ENCODE results near the gene JAG2.

JAG2 gene

DNA sequence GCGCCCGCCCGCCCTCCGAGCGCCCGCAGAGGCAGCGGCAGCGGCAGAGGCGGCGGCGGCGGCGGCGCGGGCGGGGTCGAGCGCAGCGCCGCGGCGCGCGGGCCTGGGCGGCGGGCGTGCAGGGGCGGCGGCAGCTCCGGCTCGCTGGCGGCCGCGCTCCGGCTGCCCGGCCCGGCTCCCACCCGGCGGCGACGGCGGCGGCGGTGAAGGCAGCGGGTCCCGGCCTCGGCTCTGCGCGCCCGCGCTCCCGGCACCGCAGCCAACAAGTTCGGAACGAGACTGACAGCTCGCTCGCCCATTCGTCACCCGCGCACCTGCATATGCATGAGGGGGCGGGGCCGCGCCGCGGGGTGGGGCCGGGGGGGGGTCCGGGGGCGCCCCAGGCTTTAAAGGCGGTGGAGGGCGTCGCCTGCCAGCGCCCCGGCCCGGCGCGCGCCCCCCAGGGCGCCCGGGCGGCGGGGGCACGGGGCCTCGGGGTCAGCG lies at the start of gene JAG2:
JAG2 (minus strand) TSS at position 281 of the 483 bp plus-strand sequence. CDS start 356 bp downstream, outside the sequence.
- peak; percentile 51 for DNase-seq (ENCODE audit: low spot score)

DNA sequence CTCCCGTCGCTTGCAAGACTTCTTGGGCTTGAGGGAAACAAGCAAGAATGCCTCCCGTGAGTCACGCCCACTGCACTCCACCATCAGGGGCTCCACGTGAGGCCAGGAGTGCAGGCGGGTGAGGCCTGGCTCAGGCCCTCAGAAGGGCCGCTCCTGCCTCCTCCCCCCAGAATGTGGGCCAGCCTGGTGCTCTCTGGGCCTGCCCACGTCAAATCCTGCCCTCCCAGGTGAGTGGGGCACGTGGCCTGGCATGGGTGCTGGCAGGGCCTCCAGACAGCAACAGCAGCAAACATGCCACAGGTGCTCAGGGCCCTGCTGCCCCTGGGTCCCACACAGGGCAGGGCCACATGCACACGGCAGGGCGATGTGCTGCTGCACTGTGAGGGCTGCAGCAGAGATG lies 49.2 kb upstream of the JAG2 start:
- DNase-seq (ENCODE audit: low spot score): no peak

DNA sequence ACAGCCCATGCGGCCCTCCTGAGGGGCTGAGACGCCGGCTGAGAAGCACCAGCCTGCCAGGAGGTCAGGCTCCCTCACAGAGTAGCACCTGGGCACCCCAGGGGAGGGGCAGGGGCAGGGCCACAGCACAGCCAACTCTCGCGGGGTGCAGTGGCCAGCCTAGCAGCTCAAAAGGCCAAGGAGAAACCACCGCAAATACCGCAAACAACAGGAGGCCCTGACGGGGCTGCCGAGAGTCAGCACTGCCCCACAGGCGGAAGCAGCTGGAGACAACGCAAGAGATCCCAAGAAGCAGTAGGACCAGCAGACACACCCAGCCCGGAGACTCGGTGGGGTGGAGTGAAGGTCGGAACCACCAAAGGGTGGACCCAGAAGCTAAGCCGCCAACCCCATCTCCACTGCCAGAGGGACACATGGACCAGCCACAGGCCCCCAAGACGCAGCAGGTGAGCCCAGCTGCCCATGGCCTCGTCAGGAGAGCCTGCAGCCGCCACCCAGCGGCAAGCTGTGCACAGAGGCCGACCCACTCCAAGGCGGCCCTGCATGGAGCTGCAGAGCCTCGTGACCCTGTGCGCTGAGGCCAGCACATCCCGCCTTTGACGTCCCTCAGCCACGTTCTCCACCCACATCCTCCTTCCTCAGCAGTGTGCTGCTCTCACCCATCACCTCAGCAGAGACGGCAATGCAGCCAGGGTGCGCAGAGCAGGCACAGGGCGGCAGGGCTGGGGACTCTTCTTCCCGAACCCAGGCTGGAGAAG lies 48.1 kb upstream of the JAG2 start:
- no peak for DNase-seq (ENCODE audit: low spot score)

DNA sequence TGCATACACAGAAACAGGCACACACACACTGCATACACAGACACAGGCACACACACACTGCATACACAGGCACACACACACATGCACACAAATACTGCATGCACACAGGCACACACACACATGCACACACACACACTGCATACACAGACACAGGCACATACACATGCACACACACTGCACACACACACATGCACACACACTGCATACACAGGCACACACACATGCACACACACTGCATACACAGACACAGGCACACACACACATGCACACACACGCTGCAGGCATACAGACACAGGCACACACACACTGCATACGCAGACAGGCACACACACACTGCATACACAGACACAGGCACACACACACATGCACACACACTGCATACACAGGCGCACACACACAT lies 47.0 kb upstream of the JAG2 start:
- DNase-seq (ENCODE audit: low spot score): no peak

DNA sequence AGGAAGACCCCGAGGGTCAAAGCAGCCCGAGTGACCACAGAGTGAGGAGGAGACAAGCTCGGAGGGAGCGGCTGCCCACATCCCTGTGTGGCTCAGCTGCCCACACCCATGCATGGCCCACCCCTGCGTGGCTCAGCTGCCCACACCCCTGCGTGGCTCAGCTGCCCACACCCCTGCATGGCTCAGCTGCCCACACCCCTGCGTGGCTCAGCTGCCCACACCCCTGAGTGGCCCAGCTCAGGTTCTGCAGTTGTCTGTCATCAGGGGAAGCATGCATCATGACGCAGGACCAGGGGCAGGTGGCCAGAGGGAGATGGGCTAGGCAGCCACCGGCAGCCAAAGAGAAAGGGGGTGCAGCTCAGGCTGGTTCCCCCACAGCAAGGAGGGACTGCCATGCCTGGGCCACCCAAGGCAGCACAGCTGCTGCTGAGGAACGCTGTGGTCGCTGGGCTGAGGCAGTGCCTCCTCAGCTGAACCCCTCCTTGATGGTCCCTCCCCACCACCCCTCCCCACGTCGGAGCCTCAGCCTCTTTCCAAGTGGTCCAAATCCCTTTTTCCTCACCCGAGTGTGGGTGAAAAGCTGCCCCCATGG lies 45.8 kb upstream of the JAG2 start:
- DNase-seq (ENCODE audit: low spot score): no peak

DNA sequence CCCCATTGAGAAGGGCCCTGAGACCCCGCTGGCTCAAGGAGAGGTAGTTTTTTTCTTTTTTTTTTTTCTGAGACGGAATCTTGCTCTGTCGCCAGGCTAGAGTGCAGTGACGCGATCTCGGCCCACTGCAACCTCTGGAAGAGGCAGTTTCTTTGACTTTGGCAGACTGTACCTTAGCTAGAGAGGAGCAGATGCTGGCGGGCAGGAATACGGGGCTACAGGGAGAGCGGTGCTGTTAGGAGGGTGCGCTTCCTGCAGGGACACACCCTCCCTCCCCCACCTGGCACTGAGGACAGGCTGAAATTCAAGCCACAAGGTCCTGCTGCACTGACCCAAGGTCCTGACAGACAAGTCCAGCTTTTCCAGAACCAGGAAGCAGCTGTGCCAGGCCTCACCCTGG lies 44.8 kb upstream of the JAG2 start:
- DNase-seq (ENCODE audit: low spot score): no peak

DNA sequence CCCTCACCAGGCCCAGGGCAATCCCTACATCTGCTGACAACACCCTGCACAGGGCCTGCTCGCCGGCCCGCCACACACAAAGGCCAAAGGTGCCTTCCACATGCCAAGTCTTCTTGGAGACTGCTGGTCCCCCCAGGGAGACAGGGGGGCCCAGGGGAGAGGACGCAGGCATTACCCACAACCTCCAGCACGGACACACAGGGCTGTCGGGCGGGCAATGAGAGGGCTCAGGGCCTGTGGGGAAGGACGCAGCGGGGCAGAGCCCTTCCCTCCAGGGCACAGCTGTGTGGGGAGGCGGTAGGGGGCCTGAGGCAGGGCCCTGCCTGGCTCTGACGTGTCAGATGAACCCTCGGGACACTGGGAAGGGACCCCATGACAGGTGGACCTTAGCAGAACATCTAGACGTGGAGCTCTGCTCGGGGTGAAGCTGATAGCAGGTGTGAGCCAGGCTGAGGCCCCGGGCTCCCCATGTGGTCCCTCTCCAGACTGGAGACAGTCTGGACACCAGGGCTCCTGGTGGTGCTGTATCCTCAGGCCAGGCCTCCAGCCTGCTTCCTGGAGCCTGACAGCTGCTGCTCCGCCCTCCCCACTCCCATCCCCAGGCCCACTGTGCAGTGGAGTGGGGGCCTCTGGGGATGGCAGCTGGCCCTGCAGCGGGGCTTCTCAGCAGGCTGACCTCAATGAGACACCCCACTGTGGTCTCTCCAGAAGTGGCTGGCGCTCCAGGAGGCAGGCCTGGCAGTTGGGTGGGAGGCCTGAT lies 44.1 kb upstream of the JAG2 start:
- DNase-seq (ENCODE audit: low spot score): no peak

DNA sequence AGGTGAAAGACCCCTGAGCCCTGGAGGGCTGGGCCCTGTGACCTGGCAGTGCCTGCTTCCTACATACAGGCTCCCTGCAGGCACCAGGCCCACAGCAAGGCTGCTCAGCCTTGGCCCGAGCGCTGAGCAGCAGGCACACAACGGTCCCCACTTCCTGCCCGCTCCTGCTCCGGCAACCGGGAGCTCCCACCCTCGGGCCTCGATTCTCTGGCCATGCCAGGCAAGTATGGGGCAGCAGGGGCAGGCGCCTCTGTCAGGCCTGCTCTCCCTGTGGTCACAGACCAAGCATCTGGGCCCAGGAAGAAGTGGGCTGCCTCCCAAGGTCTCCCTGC lies 43.1 kb upstream of the JAG2 start:
- DNase-seq (ENCODE audit: low spot score): no peak

DNA sequence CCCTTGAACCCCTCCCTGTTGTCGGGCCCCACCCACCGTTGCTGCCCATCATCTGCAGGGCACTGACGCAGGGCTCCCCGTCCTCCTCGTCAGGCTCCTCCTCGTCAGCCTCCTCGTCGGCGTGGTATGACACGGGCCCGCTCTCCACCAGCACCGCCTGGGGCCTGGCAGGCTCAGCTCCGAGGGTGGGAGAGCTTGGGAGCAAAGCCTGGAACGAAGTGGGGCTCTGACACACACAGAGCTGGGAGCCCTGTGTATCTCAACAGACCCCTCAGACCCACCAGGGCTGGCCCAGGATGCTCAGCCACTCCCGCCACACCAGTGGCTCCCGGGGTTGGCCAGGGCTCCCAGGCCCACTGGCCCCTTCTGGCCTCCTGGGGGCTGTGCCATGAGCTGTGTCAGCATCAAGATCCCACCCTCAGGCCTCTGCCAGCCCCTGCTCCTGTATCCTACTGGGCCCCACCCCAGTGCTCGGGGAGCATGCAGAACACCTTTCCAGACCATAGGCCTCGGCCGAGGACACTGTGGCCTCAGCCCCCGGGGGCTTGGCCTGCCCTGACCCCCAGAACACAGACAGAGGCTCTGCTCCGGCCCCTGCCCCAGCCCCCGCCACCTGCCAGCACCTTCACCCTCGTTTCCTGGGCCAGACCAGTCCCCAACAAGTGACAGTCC lies 42.6 kb upstream of the JAG2 start:
- DNase-seq (ENCODE audit: low spot score): no peak

DNA sequence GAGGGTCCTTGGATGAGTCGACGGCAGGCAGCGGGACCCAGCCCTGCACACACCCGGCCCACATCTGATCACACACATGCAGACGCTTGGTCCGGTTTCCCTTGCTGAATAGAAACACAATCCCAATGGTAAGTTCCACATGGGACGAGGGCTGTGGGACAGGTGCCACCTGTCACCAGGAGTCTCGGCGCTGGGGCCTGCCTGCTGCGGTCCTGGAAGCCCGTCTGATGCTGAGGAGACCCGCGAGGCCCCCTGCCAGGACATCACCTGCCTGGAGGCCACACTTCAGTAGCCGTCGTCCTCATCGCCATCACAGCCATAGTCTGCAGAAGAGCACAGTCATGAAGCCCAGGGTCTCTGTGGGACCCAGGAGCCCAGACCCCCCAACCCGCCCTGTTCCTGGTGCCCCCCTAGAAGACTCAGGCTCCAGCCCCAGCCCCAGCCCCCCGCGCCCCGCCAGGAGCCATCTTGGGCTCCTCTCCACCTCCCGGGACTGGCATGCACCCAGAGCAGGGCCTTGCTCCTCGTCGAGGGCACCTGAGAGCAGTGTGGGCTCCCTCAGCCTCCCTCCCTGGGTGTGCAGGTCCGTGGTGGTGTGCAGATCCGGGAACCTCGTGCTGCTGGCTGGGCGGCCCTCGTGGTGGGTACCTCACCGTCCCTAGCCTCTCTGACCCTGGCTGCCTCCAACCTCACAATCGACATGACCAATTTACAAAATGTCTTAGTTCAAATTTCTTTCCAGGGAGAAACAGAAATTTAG lies 41.9 kb upstream of the JAG2 start:
- DNase-seq (ENCODE audit: low spot score): no peak

DNA sequence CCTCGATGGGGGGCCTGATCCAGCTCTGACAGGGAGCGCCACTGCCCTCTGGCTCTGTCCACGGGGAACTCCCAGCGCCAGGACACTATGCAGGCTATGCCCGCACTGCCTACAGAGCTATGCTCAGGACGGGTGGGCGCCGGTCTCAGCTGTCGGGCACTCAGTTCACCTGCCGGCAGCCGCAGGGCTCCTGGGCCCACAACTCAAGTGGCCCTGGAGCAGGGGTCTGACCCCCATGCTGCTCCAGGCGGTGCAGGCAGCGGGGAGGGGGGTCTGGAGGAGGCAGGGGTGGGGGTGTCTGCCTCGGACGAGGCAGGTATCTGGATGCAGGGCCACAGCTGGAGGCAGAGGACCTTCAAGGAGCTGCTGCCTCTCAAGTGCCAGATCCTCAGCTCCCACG lies 41.1 kb upstream of the JAG2 start:
- DNase-seq (ENCODE audit: low spot score): no peak

DNA sequence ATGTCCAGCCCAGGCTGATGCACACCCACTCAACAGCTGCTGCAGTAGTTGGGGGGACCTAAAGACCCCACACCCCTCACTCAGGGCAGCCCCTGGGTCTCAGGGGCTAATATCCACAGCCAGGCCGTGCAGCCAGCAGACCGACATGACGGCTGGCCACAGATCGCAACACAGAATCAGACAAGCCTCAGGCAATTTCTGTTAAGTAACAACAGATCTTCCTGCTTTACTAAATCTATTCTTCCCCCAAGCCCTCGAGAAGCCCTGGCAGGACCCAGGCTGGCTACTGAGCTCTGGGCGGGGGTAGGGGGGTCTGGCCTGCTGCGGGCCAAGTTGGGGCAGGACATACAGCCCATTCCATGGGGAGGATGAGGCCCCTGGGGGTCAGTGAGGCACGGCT lies 40.5 kb upstream of the JAG2 start:
- DNase-seq (ENCODE audit: low spot score): no peak

DNA sequence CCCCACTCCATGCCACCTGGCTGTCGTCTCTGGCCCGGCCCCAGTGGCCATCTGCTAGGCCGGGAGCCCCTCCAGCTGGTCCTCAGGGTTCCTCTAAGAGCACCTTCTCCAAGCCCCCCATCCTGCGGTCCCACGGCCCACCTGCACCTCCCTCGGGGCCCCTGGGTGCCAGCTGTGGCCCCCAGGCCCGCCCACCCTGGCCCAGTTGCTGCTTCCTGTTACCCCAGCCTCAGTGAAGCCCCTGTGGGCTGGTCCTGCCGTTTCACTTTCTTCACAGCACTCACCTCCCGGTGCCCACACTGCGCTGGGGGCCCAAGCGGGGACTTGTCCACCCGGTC lies 40.1 kb upstream of the JAG2 start:
- DNase-seq (ENCODE audit: low spot score): no peak

DNA sequence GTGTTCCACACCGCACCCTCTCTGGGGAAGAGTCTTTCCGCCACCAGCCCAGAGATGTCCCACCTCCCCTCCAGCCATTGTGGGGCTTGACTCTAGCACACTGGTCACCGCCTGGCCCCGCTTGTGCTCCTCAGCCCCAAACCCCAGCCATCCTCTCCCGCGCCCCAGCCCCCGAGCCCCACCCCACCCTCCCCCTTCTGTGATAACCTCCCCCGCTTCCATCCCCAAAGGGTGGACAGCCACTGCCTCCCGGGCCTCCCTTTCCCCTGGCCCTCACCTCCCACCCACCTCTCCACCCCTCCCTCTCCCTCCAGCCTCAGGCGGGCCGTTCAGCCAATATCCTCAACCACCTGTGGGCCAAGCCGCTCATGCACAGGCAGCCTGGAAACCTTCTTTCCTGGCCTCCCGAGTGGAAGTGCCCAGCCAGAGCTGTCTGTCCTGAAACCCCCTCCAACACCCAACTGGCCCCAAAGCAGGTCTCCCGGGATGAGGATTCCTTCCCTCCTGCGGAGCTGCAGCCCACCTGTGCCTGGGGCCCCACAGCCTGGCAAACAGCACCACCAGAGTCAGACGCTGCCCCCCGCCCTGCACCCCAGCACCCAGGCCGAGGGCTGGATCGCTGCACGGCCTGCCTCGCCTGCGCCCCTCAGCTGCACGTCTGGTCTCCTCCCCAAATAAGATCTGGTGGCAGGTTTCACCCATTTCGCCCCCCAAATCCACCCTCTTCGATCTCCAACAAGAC lies 39.6 kb upstream of the JAG2 start:
- no peak for DNase-seq (ENCODE audit: low spot score)

DNA sequence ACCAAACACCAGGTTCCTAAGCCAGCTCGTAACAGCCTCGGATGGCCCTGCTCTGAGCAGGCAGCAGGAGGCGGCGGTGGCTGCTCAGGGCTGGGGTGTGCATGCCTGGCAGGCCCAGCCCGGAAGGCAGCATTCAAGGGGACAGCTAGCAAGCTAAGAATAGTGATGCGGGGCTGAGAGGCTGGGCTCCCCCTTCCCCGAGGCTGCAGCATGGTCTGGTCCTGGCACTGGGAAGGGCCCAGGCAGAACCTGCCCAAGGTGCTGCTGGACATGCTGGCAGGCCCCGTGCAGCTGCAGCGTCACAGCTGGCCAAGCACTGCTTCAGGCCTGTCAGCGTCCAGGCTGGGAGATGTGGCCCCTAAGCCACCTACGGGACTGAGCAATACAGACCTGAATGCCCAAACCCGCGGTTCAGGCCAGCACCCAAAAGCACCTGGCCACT lies 38.9 kb upstream of the JAG2 start:
- no peak for DNase-seq (ENCODE audit: low spot score)

DNA sequence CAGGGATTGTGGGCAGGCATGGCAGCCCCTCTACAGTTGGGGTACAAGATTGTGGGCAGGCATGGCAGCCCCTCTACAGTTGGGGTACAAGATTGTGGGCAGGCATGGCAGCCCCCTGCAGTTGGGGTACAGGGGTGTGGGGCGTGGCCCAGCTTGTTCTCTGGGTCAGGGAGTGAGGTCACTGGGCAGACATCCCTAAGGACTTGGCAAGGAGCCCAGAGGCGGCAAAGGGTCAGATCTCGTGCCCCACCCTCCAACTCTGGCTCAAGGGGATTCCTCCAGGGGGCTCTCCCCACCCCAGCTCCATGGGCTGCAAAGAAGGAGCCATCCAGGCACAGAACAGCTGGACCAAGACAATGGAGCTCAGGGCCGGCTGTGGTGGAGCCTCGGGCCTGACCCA lies 38.3 kb upstream of the JAG2 start:
- DNase-seq (ENCODE audit: low spot score): no peak

DNA sequence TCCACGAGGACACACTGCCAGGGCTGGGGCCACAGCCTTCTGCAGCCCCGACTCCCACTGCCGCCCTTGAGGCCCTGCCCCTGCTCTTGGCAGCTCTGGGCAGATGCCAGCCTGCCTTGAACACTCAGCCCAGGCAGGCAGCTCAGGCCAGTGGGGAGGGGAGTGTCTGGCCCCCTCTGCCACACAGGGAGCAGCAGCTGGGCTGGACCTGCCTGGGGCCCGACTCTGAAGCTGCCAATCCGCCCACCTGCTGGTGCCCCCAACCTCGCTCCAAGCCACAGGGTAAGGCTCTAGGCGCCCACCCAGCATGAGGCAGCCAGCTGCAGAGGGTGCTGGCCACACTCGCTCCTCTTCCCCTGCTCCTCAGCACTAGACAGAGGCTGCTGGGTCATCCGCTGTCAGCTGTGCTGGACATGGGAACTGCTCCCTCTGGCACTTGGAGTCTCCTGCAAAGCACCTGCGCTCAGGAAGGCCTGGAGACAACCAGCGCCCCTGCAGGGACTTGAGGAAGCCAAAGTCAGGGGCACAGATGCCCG lies 37.2 kb upstream of the JAG2 start:
- no peak for DNase-seq (ENCODE audit: low spot score)

DNA sequence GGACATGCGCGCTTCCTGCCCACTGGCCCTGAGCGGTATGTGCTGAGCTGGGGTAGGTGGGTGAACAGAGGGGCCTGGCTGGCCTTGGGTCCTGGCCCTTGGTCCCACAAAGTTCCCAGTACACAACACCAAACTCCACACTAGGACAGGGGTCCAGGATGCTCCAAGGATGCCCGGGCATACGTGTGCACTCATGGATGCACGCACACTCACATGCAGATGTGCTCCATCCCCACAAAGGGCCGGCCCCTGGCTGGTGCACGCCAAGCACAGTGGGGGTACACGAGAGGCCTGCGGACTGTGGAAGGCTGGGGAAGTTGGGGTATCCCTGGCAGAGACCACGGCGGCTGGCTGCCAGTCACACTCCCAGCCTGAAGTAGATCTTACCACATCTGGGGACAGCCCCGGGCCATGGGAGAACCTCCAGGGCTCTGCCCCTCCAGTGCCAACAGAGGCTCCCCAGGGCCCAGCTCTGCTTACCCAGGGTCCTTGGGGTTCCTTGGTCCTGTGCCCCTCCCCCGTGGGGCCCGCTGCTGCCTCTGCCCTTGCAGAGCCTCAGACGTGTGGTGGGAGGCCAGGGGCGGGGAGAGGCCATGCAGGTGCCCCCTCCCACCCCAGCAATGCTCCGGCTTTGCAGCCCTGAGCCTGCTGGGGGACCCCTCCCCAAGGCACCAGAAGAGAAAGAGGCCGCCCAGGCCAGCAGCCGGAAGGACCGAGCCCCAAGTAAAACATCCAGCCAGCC lies 36.5 kb upstream of the JAG2 start:
- no peak for DNase-seq (ENCODE audit: low spot score)

DNA sequence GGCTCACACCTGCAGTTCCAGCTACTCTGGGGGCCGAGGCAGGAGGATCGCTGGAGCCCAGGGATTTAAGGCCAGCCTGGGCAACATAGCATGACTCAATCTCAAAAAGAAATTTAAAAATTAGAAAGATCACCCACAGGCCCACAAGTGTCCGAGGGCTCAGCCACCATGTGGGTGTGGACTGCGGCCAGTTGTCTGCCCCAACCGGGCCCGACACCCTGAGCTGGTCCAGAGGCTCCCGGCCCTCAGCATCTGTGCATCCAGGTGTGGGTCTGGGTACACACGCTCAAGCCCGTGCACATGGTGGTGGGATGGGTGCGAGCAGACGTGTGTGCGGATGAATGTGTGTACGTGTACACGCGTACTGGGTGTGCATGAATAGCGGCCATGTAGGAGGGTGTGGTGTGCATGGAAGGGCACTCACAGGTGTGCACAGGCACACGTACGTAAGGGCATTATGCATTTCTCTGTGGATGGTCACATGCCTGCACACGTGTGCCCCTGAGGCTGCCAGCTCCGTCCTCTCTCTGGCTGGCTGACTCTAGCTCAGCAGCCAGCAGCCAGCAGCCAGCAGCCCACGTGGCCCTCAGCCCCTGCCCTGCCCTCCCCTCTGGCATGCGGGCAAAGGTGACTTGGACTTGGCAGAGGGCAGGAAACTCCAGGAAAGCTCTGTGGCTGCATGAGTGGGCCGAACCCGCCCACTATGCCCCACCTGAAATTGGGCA lies 35.8 kb upstream of the JAG2 start:
- DNase-seq (ENCODE audit: low spot score): no peak

DNA sequence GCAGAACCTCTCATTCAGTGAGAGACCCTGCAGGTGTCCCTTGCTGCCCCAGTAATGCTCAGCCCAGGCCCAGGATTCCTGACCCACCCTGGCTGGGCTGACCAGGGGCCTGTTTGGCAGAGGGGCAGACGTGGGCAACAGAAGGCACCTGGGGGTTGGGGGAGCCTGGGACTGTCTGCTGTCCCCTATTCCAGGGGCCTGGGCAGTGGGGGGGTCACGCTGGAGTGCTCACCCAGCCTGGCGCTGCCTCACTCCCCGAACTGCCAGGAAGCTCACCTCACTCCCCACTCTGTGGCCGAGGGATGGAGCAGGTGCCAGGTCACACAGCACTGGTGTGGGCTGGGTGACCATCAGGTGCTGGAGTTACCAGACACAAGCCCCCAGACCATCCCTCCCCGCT lies 35.1 kb upstream of the JAG2 start:
- DNase-seq (ENCODE audit: low spot score): no peak

Data from germinal center (tissue), 1 donor.